HG02642 (cell line): ENCODE measurements around the gene SSRP1.
"Not testable (repeated sequence)": the region's sequence is repeated elsewhere in the genome, so short reads cannot be mapped to it uniquely, and the experiment has no call there.

Experiments
- ATAC-seq: cut with Tn5 transposase; IDR thresholded peaks from one replicate; pipeline ENCODE4 v1.9.1; 2021; ENCODE audit warnings: mild to moderate bottlenecking; ENCODE audit not compliant: unreplicated experiment, poor library complexity

SSRP1 gene, protein sequence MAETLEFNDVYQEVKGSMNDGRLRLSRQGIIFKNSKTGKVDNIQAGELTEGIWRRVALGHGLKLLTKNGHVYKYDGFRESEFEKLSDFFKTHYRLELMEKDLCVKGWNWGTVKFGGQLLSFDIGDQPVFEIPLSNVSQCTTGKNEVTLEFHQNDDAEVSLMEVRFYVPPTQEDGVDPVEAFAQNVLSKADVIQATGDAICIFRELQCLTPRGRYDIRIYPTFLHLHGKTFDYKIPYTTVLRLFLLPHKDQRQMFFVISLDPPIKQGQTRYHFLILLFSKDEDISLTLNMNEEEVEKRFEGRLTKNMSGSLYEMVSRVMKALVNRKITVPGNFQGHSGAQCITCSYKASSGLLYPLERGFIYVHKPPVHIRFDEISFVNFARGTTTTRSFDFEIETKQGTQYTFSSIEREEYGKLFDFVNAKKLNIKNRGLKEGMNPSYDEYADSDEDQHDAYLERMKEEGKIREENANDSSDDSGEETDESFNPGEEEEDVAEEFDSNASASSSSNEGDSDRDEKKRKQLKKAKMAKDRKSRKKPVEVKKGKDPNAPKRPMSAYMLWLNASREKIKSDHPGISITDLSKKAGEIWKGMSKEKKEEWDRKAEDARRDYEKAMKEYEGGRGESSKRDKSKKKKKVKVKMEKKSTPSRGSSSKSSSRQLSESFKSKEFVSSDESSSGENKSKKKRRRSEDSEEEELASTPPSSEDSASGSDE

GRCh38 chr11:57335343-57336110 lies at the start of gene SSRP1:
TSS of gene SSRP1 (minus strand) at chr11:57335892. CDS start at chr11:57335121, 771 bp downstream.
- peak; percentile 99 for ATAC-seq

DNA sequence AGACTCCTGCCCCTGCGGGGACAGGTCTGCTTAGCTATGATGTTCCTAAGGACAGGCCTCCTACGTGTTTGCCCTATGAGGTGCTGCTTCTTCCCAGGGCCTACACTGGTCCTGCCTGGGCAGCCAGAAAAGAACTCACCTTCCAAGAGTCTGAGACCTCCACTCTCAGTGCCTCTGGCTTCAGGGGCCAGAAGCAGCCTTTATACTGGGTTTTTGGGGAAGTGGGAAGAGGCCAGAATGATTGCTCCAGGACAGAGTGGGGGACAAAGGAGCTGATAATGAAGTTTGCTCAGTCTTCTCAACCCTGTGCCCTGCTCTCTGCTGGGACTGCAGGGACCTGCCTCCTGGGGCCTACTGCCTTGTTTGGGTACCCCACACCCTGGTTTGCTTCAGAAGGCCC lies 45.3 kb upstream of the SSRP1 start, which contains the start of gene PRG3:
Gene PRG3 (minus strand): TSS at position 176 of the 400 bp plus-strand sequence. CDS start 442 bp downstream, outside the sequence.
- no peak for ATAC-seq

DNA sequence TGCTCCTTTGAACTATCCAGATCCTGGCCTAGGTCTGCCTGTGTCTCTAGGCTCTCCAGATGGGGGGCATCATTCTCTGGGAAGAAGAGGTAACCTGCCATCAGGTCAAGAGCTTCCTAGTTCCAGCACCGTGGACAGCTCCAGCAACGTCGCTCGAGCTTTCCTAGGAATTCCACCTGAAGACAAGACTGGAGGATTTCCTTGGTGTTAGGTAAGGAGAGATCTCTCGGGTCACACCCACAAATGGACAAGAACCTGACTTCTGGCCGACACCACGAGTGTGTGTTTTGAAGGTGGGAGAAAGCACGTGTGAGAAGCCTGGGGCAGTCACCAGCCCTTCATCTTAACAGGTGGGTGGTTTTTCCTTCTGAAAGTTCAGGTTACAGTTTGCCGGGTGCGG lies 44.0 kb upstream of the SSRP1 start:
- no peak for ATAC-seq

DNA sequence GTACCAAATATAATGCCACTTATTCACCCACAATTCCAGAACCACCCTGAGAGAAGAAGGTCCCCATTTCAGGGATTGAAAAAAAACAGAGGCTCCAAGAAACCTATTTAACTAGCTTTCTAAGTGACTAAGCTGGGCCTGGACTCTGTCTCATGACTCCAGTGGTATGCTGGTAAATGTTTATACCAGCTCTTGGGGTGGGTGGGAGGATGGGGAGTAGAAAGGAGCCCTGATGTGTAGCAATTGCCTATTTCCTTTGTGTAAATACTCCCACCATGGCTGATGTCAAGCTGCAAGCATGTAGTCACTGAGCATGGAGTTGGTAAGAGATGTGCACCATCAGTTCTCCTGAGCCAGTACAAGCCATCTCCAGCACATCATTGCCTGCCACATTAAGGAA lies 42.5 kb upstream of the SSRP1 start:
- ATAC-seq, result no peak

DNA sequence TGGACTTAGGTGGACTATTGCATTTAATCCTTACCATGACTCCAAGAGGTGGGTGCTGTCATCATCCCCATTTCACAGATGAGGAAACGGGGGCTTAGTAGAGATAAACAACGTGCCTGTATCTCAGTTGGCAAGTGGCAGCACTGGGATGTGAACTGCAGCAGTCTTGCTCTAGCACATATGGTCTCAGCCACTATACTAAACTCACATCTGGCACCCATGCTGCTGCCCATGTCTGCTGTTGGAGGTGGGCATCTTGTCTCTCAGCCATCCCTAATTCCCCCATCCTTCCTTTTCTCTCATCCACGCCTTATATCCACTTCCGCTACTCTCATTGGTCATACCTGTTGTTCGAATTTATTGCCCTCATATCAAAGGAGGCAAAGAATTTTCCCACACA lies 41.4 kb upstream of the SSRP1 start:
- no peak for ATAC-seq

DNA sequence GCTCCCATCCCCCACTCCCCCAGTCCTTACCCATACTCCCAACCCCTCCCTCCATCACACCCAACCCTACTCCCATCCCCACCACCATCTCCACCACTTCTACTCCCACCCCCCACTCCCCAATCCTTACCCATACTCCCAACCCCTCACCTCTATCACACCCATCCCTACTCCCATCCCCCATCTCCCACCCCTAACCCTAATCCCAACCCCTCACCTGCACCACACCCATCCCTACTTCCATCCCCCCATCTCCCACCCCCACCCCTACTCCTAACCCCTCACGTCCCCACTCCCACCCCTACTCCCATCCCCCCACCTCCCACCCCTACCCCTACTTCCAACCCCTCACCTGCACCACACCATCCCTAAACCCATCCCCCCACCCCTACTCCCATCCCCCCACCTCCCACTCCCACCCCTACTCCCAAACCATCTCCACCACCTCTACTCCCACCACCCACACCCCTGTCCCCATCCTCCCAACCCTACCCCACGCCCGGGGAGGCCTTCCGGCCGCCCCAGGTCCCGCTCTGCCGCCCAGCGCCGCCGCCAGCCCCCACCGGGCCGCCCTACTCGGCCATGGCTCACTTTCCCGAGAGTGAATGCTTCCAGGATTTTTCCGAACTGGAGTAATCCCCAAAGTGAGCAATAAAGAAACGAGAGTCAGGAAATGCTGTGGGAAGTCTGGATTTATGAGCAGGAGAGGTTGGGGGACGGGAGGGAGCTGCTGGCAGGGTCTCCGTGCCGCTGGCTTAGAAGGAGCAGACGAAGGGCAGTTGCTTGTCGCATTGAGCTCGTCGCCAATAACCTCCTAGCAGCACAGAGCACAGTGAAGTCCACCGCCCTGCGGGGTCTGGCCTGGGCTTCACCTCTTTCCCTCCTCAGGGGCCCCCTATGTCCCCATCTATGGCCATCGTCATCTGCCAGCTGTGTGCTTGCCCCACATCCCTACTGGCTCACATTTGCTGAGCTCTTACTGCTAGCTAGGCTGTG lies 40.7 kb upstream of the SSRP1 start:
- ATAC-seq, result no peak

GRCh38 chr11:57375490-57375889 lies 39.8 kb upstream of the SSRP1 start:
- no peak for ATAC-seq

- no peak for ATAC-seq
Measured at GRCh38 chr11:57374966-57375365, 39.3 kb upstream of the SSRP1 start.

DNA sequence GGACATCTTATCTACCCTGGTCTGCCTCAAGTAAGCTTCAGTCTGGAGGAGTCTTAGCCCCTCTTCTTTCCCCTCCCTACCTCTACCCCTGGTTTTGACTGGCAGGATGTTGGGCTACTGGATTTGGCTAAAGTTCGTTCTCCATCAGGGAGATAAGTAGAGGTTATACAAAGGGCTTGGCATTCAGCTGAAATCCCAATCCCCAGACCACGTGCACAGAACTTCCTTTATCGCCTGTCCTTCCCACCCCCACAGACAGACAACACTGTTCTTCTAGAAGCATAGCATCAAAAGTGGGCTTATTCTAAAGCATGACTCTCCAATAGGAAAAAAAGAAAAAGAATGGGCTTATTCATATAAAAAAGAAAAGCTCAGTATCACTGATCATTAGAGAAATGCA lies 37.5 kb upstream of the SSRP1 start:
- no peak for ATAC-seq

GRCh38 chr11:57370941-57371340 lies 35.2 kb upstream of the SSRP1 start:
- no peak for ATAC-seq

- ATAC-seq, result no peak
Measured at GRCh38 chr11:57370251-57370650, 34.6 kb upstream of the SSRP1 start.

- no peak for ATAC-seq
Measured at GRCh38 chr11:57368845-57369232, 33.1 kb upstream of the SSRP1 start.

DNA sequence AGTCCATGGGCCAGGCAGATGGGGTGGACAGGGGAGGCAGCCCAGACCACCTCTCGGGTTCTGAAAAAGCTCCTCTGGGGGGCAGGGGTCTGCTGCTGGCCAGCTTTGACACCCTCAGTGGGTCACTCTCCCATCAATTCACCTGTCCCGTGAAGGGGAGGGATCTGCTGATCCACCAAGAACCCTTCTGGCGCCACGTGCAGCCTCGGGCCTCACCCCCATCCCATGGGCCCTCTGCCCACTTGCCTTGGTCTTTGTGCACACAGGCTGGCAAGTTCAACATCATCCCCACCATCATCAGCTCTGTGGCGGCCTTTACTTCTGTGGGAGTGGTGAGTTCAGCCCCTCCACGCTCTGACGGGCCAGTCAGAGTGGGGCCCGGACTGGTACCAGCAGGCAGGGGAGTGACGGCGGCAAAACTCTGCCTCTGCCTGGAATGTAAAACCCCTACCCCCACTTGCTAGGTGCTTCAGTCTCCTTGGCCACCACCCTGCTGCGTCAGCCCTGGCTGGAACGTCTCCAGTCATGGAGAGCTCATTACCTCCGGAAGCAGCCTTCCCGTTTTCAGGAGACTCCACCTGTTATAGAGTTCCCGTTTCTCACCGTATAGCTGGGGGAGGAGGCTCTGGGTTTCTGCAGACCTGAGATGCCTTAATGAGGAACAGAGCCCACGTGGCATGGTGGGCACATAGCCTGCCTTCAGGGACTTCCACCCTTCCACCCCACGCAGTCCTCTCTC lies 32.6 kb upstream of the SSRP1 start:
- ATAC-seq, result no peak

GRCh38 chr11:57364851-57365660 lies 29.4 kb upstream of the SSRP1 start:
- no peak for ATAC-seq

GRCh38 chr11:57363131-57364080 lies 27.7 kb upstream of the SSRP1 start:
- ATAC-seq, result no peak

- no peak for ATAC-seq
Measured at GRCh38 chr11:57361926-57362325, 26.2 kb upstream of the SSRP1 start.

DNA sequence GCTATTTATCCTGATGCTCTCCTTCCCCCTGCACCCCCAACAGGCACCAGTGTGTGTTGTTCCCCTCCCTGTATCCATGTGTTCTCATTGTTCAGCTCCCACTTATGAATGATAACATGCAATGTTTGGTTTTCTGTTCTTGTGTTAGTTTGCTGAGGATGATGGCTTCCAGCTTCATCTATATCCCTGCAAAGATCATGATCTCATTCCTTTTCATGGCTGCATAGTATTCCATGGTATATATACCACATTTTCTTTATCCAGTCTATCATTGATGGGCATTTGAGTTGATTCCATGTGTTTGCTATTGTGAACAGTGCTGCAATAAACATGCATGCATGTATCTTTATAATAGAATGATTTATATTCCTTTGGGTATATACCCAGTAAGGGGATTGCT lies 25.7 kb upstream of the SSRP1 start:
- ATAC-seq, result not testable (repeated sequence)
